Astrocyte (in vitro differentiated cells and primary cell): ENCODE measurements around the gene BANP.
"Not testable (repeated sequence)": the region's sequence is repeated elsewhere in the genome, so short reads cannot be mapped to it uniquely, and the experiment has no call there.

Experiments
- EZH2 ChIP-seq: IDR thresholded peaks from 2 replicates; pipeline ENCODE4 v1.6.1; 2012; ENCODE audit warnings: mild to moderate bottlenecking, low read length, inconsistent platforms; ENCODE audit not compliant: insufficient read depth
- TF ChIP-seq, protein P1 (sequence below): IDR thresholded peaks from 2 replicates; pipeline ENCODE4 v1.5.1; 2011; ENCODE audit warnings: low read depth, mild to moderate bottlenecking, inconsistent platforms, low read length, moderate library complexity; ENCODE audit not compliant: insufficient read depth

DNA sequence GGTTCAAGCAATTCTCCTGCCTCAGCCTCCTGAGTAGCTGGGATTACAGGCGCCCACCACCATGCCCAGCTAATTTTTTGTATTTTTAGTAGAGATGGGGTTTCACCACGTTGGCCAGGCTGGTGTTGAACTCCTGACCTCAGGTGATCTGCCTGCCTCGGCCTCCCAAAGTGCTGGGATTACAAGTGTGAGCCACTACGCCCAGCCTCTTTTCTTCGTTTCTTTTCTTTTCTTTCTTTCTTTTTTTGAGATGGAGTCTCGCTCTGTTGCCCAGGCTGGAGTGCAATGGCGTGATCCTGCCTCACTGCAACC lies 14.0 kb upstream of the BANP start:
- TF ChIP-seq, protein P1, sequence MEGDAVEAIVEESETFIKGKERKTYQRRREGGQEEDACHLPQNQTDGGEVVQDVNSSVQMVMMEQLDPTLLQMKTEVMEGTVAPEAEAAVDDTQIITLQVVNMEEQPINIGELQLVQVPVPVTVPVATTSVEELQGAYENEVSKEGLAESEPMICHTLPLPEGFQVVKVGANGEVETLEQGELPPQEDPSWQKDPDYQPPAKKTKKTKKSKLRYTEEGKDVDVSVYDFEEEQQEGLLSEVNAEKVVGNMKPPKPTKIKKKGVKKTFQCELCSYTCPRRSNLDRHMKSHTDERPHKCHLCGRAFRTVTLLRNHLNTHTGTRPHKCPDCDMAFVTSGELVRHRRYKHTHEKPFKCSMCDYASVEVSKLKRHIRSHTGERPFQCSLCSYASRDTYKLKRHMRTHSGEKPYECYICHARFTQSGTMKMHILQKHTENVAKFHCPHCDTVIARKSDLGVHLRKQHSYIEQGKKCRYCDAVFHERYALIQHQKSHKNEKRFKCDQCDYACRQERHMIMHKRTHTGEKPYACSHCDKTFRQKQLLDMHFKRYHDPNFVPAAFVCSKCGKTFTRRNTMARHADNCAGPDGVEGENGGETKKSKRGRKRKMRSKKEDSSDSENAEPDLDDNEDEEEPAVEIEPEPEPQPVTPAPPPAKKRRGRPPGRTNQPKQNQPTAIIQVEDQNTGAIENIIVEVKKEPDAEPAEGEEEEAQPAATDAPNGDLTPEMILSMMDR = not testable (repeated sequence)
- not testable (repeated sequence) for TF ChIP-seq EZH2
